ENCODE data around the gene GAREM2. TPM values are rescaled to one million over a fixed set of nuclear protein-coding genes. Genes with fewer than 3 reads are reported as not detected.

GAREM2 gene
- total RNA-seq, 1 donor from 2014 or later = 0.15 TPM

DNA sequence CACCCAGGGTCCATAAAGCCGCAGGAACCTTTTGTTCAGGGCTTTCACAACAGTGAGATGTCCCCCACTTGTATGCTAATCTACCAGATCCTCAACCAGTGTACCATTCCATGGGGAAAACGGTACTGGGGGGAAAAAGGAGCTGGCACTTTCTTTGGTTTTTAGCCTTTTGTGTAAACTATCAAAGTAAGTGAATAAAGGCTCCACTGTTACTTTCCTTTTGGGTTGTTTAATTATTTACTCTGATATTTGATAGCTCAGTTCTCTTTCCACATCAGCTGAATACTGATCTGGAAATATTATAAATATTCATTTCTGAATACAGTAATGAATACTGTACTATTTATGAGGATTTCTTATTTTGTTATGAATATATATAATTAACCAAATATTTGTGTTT lies 51.2 kb downstream of the GAREM2 start:
- ATAC-seq = no peak
- DNase-seq (ENCODE audit: low spot score) = no peak

DNA sequence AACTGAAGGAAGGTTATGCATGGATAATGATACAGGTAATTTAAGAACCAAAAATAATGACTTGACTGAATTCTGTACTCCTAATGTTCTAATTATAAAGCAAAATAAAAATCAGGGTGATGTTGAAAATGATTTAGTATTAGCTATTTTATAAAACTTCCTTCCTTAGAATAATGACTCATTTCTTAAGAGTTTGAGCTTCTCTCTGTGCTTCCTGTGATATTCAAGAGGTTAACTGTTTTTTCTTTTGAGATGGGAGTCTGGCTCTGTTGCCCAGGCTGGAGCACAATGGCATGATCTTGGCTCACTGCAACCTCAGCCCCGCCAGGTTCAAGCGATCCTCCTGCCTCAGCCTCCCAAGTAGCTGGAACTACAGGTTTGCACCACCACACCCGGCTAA lies 56.7 kb downstream of the GAREM2 start:
- ATAC-seq (no peak), DNase-seq (ENCODE audit: low spot score) (no peak)

DNA sequence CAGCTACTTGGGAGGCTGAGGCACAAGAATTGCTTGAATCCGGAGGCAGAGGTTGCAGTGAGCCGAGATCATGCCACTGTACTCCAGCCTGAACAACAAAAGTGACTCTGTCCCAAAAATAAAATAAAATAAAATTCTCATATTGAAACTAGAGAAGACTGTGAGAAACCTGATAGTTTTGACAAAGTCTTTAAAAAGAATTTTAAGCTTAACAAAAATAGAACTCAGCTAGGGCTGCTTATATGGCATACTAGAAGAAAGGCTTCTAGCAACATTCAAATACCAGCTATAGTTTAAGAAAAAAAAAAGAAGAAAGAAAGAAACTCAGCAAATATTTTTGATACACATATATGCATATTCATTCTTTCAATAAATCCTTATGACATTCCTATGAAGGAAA lies 57.9 kb downstream of the GAREM2 start:
- no peak for DNase-seq (ENCODE audit: low spot score)

DNA sequence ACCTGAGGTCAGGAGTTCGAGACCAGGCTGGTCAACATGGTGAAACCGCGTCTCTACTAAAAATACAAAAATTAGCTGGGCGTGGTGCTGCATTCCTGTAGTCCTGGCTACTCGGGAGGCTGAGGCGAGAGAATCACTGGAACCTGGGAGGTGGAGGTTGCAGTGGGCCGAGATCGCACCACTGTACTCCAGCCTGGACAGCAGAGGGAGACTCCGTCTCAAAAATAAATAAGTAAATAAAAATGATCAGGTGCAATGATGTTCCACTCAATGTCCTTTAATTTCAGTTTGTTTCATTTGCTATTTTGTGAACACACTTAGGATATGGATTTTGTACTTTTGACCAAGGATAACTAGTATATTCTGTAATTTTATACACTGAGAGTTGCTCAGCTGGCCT lies 62.2 kb downstream of the GAREM2 start:
- DNase-seq (ENCODE audit: low spot score) = no peak

More for the DNA sequence above, 57.9 kb downstream of the GAREM2 start:
- no peak for ATAC-seq

DNA sequence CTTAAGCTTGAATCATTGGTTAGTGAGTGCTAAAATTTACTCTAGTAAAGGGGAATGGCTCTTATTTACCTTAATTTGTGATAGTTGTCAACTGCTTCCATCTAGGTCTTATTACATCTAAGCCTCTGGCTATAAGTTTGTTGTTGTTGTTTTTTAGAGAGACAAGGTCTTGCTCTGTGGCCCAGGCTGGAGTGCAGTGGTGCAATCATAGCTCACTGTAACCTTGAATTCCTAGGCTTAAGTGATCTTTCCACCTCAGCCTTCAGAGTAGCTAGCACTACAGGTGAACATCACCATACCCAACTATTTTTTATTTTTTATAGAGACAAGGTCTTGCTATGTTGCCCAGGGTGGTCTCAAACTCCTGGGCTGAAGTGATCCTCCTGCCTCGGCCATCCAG lies 65.0 kb downstream of the GAREM2 start:
- ATAC-seq = no peak
- no peak for DNase-seq (ENCODE audit: low spot score)

More for the DNA sequence above, 62.2 kb downstream of the GAREM2 start:
- ATAC-seq = peak; percentile 71

DNA sequence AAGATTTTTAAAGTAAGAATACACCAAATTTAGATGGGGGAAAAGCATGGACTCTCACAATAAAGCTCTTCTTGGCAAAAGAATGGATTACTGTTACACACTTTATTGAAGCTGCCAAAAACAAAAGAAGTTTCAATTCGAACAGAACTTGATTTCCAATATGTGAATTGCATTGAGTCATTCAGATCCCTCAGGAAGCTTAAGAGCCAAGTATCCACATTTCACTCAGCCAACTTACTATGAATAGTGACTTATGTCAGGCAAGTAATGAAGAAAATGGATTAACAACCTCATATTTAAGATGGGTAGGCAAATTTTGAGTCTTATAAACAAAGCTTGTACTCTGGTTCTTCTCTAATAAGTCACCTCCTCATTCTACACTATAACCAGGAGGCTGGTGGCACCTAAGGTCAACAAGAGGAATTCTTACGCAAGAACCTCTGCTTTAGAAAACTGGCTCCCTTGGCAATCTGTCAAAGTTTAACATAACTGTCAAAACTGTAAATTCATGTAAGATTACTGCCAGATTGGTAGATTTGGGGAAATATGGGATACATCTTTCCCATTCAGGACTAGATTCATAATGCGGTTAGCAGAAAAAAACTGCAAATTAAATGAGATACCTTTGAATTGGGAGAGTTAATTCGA lies 65.5 kb downstream of the GAREM2 start:
- ATAC-seq (peak; percentile 55), DNase-seq (ENCODE audit: low spot score) (no peak)

Other genes starting within 250 kb of the GAREM2 start
- gene KIF3C, start 190.6 kb upstream of the GAREM2 start, total RNA-seq = 0.86 TPM
- 49.6 TPM for gene RAB10, start 139.0 kb upstream of the GAREM2 start, total RNA-seq
- gene HADHA, start 71.5 kb downstream of the GAREM2 start, total RNA-seq = 144 TPM
- 178 TPM for gene HADHB, start 71.9 kb downstream of the GAREM2 start, total RNA-seq
- 26.4 TPM for gene SELENOI, start 173.1 kb downstream of the GAREM2 start, total RNA-seq
- 0.23 TPM for gene ADGRF3, start 173.7 kb downstream of the GAREM2 start, total RNA-seq
- not detected for gene DRC1, start 228.8 kb downstream of the GAREM2 start, total RNA-seq